ENCODE data around the gene ZBTB48. TPM values are rescaled to one million over a fixed set of nuclear protein-coding genes. Genes with fewer than 3 reads are reported as not detected.

ZBTB48 gene
- total RNA-seq, 1 experiment from 2014 or later: 36.7 TPM

DNA sequence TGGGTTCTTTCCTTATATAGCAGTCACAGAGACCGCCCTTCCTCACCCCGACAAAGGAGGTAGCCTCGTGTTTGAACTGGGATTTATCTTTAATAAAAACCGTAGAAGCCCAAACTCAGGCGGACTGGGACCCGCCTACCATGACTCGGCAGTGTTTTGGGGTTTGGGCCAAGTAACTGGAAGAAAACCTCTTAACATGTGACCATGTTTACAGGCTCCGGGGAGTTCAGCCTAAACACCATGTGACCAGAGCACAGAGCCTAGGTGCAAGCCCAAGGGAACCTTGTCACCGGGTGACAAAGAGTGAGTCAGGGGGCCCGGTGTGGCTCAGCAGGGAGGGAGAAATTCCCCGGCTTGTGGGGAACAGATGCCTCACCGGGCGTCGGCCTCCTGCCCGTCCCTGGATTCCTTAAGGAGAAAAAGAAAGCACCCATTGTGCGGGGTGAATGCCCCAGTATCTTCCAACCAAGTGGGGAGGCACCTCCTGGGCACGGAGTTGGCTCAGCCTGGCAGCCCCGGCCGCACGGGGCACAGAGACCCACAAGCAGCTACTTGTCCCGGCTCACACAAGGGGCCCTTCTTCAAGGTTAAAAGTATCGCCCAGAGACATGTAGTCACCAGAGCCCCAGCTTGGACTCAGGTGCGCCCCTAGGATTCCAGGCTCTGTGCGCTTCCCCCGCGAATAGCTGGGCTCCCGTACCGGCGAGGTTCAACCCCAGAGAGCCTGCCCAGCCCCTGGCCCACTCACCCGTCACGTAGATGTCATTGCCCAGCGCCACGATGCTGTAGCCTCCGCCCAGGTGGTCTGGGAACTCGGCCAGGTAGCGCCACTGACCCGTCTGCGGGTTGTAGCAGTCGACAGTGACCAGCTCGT is 21.5 kb downstream of the ZBTB48 start:
- DNase-seq (ENCODE audit: low read depth): peak; percentile 94
- in situ Hi-C loops (cut with HindIII; ENCODE audit: low pct_unique_long_range_greater_than_20kb, low sequenced_read_pairs): no loop called here

DNA sequence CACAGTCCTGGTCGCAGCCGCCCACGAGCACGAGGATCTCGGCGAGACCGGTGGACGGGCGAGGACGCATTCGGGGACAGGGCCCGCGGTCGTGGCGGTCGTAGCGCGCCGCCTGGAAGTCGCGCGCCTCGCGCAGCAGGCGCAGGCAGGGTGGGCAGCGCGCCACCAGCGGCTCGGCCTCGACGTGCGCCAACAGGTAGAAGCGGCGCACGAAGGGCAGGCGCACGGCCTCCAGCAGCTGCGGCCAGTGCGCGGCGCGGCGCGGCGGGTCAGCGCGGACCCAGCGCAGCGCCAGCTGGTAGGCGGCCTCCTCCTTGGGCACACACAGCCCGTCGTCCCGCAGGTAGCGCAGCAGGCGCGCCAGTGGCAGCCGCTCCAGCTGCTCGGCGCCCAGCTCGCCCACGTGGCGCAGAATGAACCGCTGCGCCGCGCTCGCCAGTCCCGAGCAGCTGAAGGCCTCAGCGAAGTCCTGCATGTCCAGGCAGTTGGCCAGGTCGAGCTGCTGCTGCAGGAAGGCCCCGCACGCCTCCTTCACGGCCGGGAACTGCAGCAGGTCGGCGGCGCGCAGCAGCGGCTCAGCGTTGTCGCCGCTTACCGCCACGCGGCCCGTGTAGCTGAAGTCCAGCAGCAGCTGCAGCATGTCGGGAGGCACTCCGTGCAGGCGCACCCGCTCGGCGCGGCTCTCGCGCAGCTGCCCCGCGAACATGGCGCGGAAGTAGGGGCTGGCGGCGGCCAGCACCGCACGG is 22.3 kb downstream of the ZBTB48 start:
- in situ Hi-C loops (cut with HindIII; ENCODE audit: low pct_unique_long_range_greater_than_20kb, low sequenced_read_pairs): no loop called here
- peak; percentile 66 for DNase-seq (ENCODE audit: low read depth)

DNA sequence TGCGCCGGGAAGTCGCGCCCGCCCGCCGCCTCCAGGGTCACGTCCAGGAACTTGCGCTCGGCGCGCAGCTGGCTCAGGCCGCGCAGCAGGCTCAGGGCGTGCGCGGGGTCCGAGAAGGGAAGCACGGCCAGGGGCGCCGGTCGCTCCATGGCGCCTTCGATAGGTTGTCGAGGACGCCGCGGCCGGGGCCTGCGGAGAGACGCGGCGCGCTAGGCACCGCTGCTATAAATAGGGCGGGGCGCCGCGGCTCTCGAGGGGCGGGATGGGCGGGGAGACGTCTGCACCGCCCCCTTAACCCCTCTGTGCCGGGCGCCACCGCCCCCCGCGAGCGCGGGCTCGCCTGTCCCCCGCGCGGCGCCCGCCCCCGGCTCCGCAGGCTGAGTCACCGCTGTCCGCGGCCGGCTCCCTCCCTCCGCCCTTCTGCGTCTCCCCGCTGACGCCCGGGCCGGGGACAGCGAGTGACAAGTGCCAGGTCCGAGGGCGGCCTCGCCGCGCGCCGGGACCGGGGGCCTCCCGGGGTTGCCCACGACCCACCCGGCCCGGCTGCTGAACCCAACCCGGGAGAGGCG is 23.0 kb downstream of the ZBTB48 start, which contains the start of gene KLHL21:
Gene KLHL21 (minus strand): TSS at position 201 of the 569 bp plus-strand sequence. CDS start 52 bp downstream, at position 149.
- in situ Hi-C loops (cut with HindIII; ENCODE audit: low pct_unique_long_range_greater_than_20kb, low sequenced_read_pairs): no loop called here
- DNase-seq (ENCODE audit: low read depth): peak; percentile 84

- DNase-seq (ENCODE audit: low read depth): no peak
- in situ Hi-C loops (cut with HindIII; ENCODE audit: low pct_unique_long_range_greater_than_20kb, low sequenced_read_pairs): no loop called here
Measured at GRCh38 chr1:6603238-6603914, 23.6 kb downstream of the ZBTB48 start.

DNA sequence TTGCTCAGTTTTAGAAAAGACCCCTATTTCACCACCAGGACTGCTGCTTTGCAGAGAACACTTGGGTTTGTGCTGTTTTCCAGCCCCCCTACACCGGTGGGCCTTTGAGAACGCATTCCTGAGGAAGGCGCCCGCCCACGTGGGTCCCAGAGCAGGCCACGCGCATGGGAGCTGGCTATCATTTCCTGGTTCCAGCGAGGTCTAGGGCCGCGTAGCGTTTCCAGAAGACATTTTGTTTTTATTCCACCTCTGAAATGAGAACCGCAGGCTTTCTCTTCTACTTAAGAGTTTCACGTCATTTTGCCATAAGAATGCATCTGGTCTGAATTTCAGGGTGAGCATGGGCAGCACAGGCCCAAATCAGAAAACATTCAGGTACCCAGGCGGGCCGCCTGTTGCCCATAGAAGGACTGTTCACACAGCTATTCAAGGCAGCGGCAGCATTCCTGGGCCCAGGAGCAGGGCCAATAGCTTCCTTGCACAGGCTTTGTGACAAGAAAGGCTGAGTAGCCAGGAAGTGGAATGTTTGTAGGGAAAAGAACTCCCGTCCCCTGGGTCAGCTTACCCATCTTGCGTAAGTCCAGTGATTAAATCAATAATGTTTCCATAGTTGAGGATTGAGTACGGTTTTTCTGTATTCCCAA is 24.2 kb downstream of the ZBTB48 start:
- in situ Hi-C loops (cut with HindIII; ENCODE audit: low pct_unique_long_range_greater_than_20kb, low sequenced_read_pairs): no loop called here
- no peak for DNase-seq (ENCODE audit: low read depth)

GRCh38 chr1:6612641-6613360 is 33.0 kb downstream of the ZBTB48 start:
- peak; percentile 55 for DNase-seq (ENCODE audit: low read depth)
- in situ Hi-C loops (cut with HindIII; ENCODE audit: low pct_unique_long_range_greater_than_20kb, low sequenced_read_pairs): no loop called here

GRCh38 chr1:6613361-6614018 is 33.7 kb downstream of the ZBTB48 start, which contains the start of gene PHF13:
Gene PHF13 (plus strand): TSS chr1:6613731. CDS start chr1:6614067, 336 bp downstream.
- DNase-seq (ENCODE audit: low read depth): peak; percentile 96
- in situ Hi-C loops (cut with HindIII; ENCODE audit: low pct_unique_long_range_greater_than_20kb, low sequenced_read_pairs): no loop called here

- DNase-seq (ENCODE audit: low read depth): no peak
- in situ Hi-C loops (cut with HindIII; ENCODE audit: low pct_unique_long_range_greater_than_20kb, low sequenced_read_pairs): no loop called here
Measured at GRCh38 chr1:6614019-6614928, 34.5 kb downstream of the ZBTB48 start.

DNA sequence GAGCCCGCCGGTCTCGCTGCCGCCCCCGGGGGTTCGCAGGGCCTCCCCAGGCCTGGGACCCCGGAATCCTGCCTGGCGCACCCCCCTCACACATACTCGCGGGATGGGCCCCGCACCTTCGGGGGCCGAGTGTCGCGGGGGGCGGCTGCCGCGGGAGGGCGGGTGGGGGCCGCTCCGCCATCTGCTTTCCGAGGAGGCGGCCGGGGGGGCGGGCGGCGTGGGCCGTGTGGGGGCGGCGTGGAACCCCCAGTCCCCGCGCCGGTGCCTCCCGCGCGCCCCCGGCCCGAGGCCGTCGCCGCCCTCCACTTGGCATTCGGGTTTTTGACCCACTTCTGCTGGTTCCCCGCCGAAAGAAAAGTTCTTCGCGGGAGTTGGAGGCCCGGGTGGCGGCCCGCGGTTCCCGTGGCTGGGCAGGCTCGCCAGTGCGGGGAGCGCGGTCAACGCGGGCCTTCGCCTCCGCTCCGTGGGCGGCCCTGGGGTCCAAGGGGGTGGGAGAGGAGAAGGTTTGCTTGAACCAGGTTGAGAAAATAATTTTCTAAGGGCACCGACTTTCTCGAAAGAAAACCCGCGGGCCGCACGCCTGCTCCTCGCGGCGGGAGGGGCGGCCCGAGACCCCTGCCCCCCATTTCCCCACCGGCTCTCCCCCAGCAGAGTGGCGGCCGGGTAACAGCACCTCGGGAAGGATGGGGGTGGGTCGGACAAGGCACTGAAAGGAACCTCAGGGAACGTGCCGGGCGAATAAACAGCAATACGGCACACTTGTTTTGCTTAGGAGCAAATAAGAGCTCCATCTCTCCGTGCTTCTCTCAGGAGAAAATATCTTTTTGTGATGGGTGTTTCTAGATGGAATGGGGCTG is 35.4 kb downstream of the ZBTB48 start:
- in situ Hi-C loops (cut with HindIII; ENCODE audit: low pct_unique_long_range_greater_than_20kb, low sequenced_read_pairs): no loop called here
- no peak for DNase-seq (ENCODE audit: low read depth)

DNA sequence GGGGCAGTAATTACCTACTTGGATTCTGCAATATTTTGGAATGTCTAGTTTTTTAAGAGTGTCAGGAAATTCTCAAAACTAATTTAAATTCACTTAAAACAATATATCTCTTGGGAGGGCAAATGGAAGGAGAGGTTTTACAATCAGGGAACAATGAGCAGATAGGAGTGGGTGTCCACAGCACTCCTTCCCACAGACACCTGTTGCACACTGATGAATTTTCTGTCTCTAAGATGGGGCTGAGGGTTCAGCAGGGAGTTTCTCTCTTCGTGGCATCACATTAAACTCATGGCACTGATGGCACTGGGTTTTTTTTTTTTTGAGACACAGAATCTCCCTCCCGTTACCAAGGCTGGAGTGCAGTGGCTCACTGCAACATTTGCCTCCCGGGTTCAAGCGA is 39.3 kb downstream of the ZBTB48 start:
- in situ Hi-C loops (cut with HindIII; ENCODE audit: low pct_unique_long_range_greater_than_20kb, low sequenced_read_pairs): no loop called here
- no peak for DNase-seq (ENCODE audit: low read depth)

DNA sequence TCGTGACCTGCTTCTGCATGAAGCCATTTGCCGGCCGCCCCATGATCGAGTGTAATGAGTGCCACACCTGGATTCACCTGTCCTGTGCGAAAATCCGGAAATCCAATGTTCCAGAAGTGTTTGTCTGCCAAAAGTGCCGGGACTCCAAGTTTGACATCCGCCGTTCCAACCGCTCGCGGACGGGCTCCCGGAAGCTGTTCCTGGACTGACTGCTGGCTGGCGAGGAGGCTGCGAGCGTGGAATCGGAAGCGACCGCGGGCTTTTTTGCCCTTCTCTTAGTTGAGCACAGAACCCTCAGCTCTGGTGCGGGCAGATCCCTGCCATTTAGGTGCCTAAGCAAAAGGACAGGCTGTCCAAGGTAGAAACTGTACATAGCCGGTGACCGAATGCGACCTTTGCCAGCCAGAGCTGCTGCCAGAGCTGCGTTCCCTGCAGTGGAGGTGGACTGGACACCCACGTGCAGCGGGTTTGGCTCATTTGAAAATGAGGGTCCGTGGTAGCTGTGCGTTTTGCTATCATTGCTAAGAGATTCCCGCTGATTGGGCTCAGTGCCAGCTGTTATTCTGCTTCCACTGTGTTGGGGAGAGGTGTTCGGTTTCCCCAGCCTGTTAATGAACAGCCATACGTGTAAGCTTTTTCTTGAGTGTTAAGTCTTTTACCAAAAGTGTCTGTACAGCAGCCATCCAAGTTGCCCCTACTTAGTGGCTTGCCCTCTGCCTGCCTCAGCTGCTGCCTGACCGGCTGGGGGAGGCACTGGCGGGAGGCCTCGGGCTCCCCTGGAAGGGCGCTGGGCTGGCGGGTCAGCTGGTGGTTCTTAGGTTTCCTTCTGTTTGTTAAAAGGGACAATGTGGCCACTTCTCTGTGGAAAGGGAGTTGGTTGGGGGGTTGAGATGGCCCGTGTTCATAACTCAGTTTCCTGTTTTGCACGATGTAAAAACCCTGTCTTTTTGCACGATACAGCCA is 41.9 kb downstream of the ZBTB48 start:
- no peak for DNase-seq (ENCODE audit: low read depth)
- in situ Hi-C loops (cut with HindIII; ENCODE audit: low pct_unique_long_range_greater_than_20kb, low sequenced_read_pairs): no loop called here

DNA sequence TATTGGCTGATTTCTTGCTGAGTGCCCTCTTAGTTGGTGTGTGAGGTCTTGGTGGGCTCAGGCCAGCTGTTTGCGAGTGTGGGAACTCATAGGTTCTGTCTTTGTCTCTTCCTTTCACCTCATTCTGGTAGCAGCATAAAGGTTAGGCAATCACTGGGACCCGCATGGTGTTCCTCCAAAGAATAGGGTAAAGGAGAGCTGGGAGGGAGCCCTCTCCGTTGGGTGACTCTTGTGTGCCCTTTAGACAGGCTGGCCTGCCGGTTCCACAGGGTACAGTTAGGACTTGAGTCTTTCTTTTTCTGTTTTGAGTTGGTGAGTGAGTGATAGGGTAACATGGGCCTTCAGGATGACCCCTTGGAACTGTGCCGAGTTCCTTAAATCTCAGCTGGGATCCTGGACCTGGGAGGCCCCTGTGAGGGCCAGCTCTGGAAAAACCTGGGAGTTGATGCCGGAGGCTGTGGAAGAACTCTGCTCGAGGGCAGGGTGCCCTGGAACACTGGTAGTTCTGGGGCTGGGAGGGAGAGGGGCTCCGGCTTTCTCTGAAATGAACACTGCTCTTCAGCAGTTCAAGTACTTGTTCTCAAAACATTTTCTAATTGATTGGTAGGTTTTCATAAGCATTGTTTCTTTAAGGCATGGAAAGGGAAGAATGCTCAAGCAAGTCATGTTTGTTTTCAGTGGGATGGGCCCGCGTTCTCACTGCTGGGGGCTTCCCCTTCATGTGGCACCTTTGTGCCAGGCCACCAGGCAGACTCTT is 42.8 kb downstream of the ZBTB48 start:
- DNase-seq (ENCODE audit: low read depth): no peak
- in situ Hi-C loops (cut with HindIII; ENCODE audit: low pct_unique_long_range_greater_than_20kb, low sequenced_read_pairs): no loop called here

- in situ Hi-C loops (cut with HindIII; ENCODE audit: low pct_unique_long_range_greater_than_20kb, low sequenced_read_pairs): no loop called here
- no peak for DNase-seq (ENCODE audit: low read depth)
Measured at GRCh38 chr1:6623269-6623965, 43.6 kb downstream of the ZBTB48 start.
